ENCODE data around the gene MPP2.

DNA sequence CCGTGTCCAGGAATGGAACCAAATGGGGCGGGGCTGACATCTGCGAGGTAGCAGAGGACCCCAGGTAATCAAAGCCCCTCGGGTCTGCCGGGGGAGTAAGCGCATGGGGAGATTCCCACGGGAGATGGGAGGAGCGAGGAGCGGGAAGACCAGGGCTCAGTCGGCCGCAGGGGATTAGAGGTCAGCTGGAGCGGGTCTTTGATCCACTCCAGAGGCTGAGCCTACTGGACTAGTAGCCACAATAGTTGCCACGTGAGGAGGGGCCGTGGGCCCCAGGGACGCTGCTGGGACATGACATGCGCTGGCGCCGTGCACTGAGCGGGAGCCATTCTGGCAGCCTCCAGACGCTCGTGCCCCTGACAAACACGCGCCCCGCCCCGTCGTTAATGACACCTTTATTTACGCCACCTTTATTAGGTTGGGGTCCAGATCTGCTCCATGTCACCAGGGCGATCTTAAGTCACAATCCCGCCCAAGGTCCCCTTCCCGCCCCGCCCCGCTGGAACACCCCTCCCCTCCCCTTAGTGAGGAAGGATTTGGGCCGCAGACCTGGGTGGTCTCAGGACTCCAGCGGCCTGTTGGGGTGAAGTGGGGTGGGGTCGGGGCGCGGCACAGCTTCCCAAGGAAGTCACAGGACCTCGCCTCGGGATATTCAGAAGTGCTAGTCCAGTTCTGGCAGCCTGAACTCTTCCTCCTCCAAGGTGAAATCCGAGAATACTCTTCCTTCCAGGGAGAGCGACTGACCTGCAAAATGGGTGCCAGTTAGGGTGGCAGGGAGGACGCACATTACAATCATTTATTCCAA, 19.9 kb upstream of the MPP2 start:
- TF ChIP-seq, protein P1, sequence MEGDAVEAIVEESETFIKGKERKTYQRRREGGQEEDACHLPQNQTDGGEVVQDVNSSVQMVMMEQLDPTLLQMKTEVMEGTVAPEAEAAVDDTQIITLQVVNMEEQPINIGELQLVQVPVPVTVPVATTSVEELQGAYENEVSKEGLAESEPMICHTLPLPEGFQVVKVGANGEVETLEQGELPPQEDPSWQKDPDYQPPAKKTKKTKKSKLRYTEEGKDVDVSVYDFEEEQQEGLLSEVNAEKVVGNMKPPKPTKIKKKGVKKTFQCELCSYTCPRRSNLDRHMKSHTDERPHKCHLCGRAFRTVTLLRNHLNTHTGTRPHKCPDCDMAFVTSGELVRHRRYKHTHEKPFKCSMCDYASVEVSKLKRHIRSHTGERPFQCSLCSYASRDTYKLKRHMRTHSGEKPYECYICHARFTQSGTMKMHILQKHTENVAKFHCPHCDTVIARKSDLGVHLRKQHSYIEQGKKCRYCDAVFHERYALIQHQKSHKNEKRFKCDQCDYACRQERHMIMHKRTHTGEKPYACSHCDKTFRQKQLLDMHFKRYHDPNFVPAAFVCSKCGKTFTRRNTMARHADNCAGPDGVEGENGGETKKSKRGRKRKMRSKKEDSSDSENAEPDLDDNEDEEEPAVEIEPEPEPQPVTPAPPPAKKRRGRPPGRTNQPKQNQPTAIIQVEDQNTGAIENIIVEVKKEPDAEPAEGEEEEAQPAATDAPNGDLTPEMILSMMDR (IDR thresholded peaks at IDR 0.05; ENCODE audit: poor library complexity, severe bottlenecking): no peak
- TF ChIP-seq EP300 (conservative IDR thresholded peaks at IDR 0.05; ENCODE audit: poor library complexity, severe bottlenecking): no peak
- TF ChIP-seq POLR2AphosphoS5 (IDR thresholded peaks at IDR 0.05): no peak
- no peak for TF ChIP-seq MXI1 (conservative IDR thresholded peaks at IDR 0.05; ENCODE audit: poor library complexity, severe bottlenecking)
- TF ChIP-seq, protein P2, sequence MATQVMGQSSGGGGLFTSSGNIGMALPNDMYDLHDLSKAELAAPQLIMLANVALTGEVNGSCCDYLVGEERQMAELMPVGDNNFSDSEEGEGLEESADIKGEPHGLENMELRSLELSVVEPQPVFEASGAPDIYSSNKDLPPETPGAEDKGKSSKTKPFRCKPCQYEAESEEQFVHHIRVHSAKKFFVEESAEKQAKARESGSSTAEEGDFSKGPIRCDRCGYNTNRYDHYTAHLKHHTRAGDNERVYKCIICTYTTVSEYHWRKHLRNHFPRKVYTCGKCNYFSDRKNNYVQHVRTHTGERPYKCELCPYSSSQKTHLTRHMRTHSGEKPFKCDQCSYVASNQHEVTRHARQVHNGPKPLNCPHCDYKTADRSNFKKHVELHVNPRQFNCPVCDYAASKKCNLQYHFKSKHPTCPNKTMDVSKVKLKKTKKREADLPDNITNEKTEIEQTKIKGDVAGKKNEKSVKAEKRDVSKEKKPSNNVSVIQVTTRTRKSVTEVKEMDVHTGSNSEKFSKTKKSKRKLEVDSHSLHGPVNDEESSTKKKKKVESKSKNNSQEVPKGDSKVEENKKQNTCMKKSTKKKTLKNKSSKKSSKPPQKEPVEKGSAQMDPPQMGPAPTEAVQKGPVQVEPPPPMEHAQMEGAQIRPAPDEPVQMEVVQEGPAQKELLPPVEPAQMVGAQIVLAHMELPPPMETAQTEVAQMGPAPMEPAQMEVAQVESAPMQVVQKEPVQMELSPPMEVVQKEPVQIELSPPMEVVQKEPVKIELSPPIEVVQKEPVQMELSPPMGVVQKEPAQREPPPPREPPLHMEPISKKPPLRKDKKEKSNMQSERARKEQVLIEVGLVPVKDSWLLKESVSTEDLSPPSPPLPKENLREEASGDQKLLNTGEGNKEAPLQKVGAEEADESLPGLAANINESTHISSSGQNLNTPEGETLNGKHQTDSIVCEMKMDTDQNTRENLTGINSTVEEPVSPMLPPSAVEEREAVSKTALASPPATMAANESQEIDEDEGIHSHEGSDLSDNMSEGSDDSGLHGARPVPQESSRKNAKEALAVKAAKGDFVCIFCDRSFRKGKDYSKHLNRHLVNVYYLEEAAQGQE (IDR thresholded peaks at IDR 0.05; ENCODE audit: borderline replicate concordance): no peak
- no peak for TF ChIP-seq TAF1 (IDR thresholded peaks at IDR 0.05; ENCODE audit: low read depth)
- no peak for TF ChIP-seq SMC3 (conservative IDR thresholded peaks at IDR 0.05; ENCODE audit: poor library complexity)
- no peak for TF ChIP-seq EZH2 (IDR thresholded peaks at IDR 0.05; ENCODE audit: borderline replicate concordance, insufficient read depth, low read length, poor library complexity, severe bottlenecking)
- TF ChIP-seq RAD21 (conservative IDR thresholded peaks at IDR 0.05): no peak
